ENCODE results near the gene ATP11C. TPM values are rescaled to one million over a fixed set of nuclear protein-coding genes. Genes with fewer than 3 reads are reported as not detected.

The ATP11C gene
- total RNA-seq, 1 experiment from 2014 or later, result 38.6 TPM

DNA sequence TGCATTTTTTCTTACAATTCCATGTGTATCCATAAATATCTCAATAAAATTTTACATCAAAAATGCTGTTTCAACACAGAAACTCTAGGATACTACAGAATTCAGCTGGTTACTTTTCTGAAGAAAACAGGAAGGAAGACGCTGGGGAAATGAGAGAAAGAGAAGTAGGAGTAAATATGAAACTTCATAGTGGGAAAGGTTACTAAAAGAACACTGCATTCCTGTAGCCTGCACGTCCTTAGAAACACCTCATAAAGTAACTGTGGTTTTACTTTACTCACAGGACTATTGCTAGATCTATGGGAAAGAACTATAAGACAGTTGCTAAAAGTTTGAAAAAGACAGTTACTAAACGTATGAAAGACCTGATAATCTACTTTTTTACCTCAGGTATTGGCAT, 23.1 kb downstream of the ATP11C start:
- Mint-ChIP-seq H3K9me3 (no peaks in the 10 kb centered on the region), H3K4me3 (no peak overlapping the region), H3K36me3 (no peaks in the 10 kb centered on the region), H3K4me1 (peaks cover 41% of the 10 kb centered on the region), H3K27ac (no peak overlapping the region; the same call in 1 of the 2 replicates), H3K27me3 (ENCODE audit: low read depth) (no peaks in the 10 kb centered on the region)
- TF ChIP-seq, protein P1, sequence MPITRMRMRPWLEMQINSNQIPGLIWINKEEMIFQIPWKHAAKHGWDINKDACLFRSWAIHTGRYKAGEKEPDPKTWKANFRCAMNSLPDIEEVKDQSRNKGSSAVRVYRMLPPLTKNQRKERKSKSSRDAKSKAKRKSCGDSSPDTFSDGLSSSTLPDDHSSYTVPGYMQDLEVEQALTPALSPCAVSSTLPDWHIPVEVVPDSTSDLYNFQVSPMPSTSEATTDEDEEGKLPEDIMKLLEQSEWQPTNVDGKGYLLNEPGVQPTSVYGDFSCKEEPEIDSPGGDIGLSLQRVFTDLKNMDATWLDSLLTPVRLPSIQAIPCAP (CRISPR knock-in tag; IDR thresholded peaks at IDR 0.05), result no peak
- ChIA-PET POLR2A (no interaction called here), CTCF (no interaction called here)
- ATAC-seq (no peak), DNase-seq (ENCODE audit: low spot score) (no peak)

DNA sequence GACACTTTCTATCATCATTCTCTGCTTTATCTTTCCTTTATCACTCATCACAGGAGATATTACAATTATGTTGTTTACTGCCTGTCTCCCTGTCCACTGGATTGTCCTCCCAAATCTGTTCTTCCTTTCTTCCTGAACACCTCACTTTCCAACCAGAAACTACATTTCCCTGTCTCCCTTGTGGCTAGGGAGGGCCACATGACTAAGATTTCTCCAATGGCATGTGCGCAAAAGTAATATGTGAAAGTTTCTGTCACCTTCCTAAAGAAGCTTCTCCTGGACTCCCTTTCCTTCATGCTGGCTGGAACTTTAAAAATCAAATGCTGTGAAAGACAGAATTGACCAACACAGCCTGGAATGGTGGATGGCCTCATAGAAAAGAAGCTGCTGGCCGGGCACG, 25.8 kb downstream of the ATP11C start:
- peak overlapping the region; percentile 2; the same call in 1 of the 2 replicates for H3K27ac Mint-ChIP-seq
- DNase-seq (ENCODE audit: low spot score), result no peak
- H3K36me3 Mint-ChIP-seq, result no peaks in the 10 kb centered on the region
- CTCF ChIA-PET, result no interaction called here
- H3K9me3 Mint-ChIP-seq, result no peaks in the 10 kb centered on the region
- no peaks in the 10 kb centered on the region for H3K27me3 Mint-ChIP-seq (ENCODE audit: low read depth)
- no peak for ATAC-seq
- H3K4me3 Mint-ChIP-seq, result no peak overlapping the region
- TF ChIP-seq, protein P2, sequence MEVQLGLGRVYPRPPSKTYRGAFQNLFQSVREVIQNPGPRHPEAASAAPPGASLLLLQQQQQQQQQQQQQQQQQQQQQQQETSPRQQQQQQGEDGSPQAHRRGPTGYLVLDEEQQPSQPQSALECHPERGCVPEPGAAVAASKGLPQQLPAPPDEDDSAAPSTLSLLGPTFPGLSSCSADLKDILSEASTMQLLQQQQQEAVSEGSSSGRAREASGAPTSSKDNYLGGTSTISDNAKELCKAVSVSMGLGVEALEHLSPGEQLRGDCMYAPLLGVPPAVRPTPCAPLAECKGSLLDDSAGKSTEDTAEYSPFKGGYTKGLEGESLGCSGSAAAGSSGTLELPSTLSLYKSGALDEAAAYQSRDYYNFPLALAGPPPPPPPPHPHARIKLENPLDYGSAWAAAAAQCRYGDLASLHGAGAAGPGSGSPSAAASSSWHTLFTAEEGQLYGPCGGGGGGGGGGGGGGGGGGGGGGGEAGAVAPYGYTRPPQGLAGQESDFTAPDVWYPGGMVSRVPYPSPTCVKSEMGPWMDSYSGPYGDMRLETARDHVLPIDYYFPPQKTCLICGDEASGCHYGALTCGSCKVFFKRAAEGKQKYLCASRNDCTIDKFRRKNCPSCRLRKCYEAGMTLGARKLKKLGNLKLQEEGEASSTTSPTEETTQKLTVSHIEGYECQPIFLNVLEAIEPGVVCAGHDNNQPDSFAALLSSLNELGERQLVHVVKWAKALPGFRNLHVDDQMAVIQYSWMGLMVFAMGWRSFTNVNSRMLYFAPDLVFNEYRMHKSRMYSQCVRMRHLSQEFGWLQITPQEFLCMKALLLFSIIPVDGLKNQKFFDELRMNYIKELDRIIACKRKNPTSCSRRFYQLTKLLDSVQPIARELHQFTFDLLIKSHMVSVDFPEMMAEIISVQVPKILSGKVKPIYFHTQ (CRISPR knock-in tag; IDR thresholded peaks at IDR 0.05), result no peak
- TF ChIP-seq SMAD4 (CRISPR knock-in tag; IDR thresholded peaks at IDR 0.05) (no peak), ZNF138 (CRISPR knock-in tag; conservative IDR thresholded peaks at IDR 0.05) (no peak)
- TF ChIP-seq, protein P3, sequence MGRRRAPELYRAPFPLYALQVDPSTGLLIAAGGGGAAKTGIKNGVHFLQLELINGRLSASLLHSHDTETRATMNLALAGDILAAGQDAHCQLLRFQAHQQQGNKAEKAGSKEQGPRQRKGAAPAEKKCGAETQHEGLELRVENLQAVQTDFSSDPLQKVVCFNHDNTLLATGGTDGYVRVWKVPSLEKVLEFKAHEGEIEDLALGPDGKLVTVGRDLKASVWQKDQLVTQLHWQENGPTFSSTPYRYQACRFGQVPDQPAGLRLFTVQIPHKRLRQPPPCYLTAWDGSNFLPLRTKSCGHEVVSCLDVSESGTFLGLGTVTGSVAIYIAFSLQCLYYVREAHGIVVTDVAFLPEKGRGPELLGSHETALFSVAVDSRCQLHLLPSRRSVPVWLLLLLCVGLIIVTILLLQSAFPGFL (CRISPR knock-in tag; IDR thresholded peaks at IDR 0.05; ENCODE audit: borderline replicate concordance), result no peak
- peaks cover 32% of the 10 kb centered on the region for H3K4me1 Mint-ChIP-seq
- POLR2A ChIA-PET, result no interaction called here

DNA sequence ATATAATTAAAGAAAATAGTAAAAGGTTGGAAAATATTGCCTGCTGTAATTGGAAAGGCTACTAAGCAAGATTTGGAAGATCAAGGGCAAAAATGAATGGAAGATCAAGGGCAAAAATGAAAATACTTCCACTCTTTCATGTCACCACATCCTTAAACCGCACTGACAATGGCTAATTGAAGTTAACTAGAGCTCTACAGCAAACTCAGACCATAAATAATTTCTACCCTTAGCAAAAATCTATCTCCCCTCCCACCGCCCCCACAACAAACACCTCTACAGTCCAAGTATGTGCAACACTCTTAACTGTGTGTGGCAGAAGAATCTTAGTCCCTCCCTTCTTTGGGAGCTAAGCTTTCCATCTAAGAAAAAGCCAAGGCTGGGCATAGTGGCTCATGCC, 27.1 kb downstream of the ATP11C start:
- H3K4me3 Mint-ChIP-seq, result no peak overlapping the region
- ChIA-PET POLR2A (no interaction called here), CTCF (no interaction called here)
- ATAC-seq (no peak), DNase-seq (ENCODE audit: low spot score) (no peak)
- no peaks in the 10 kb centered on the region for H3K9me3 Mint-ChIP-seq
- H3K4me1 Mint-ChIP-seq, result peaks cover 28% of the 10 kb centered on the region
- no peak overlapping the region for H3K27ac Mint-ChIP-seq
- TF ChIP-seq KAT7 (CRISPR knock-in tag; IDR thresholded peaks at IDR 0.05; ENCODE audit: borderline replicate concordance), result no peak
- TF ChIP-seq, protein P4, sequence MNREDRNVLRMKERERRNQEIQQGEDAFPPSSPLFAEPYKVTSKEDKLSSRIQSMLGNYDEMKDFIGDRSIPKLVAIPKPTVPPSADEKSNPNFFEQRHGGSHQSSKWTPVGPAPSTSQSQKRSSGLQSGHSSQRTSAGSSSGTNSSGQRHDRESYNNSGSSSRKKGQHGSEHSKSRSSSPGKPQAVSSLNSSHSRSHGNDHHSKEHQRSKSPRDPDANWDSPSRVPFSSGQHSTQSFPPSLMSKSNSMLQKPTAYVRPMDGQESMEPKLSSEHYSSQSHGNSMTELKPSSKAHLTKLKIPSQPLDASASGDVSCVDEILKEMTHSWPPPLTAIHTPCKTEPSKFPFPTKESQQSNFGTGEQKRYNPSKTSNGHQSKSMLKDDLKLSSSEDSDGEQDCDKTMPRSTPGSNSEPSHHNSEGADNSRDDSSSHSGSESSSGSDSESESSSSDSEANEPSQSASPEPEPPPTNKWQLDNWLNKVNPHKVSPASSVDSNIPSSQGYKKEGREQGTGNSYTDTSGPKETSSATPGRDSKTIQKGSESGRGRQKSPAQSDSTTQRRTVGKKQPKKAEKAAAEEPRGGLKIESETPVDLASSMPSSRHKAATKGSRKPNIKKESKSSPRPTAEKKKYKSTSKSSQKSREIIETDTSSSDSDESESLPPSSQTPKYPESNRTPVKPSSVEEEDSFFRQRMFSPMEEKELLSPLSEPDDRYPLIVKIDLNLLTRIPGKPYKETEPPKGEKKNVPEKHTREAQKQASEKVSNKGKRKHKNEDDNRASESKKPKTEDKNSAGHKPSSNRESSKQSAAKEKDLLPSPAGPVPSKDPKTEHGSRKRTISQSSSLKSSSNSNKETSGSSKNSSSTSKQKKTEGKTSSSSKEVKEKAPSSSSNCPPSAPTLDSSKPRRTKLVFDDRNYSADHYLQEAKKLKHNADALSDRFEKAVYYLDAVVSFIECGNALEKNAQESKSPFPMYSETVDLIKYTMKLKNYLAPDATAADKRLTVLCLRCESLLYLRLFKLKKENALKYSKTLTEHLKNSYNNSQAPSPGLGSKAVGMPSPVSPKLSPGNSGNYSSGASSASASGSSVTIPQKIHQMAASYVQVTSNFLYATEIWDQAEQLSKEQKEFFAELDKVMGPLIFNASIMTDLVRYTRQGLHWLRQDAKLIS (CRISPR knock-in tag; IDR thresholded peaks at IDR 0.05; ENCODE audit: borderline replicate concordance), result no peak
- TF ChIP-seq, protein P5, sequence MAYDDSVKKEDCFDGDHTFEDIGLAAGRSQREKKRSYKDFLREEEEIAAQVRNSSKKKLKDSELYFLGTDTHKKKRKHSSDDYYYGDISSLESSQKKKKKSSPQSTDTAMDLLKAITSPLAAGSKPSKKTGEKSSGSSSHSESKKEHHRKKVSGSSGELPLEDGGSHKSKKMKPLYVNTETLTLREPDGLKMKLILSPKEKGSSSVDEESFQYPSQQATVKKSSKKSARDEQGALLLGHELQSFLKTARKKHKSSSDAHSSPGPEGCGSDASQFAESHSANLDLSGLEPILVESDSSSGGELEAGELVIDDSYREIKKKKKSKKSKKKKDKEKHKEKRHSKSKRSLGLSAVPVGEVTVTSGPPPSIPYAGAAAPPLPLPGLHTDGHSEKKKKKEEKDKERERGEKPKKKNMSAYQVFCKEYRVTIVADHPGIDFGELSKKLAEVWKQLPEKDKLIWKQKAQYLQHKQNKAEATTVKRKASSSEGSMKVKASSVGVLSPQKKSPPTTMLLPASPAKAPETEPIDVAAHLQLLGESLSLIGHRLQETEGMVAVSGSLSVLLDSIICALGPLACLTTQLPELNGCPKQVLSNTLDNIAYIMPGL (CRISPR knock-in tag; IDR thresholded peaks at IDR 0.05), result no peak
- TF ChIP-seq, protein P6, sequence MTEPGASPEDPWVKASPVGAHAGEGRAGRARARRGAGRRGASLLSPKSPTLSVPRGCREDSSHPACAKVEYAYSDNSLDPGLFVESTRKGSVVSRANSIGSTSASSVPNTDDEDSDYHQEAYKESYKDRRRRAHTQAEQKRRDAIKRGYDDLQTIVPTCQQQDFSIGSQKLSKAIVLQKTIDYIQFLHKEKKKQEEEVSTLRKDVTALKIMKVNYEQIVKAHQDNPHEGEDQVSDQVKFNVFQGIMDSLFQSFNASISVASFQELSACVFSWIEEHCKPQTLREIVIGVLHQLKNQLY (CRISPR knock-in tag; IDR thresholded peaks at IDR 0.05), result no peak
- no peak for TF ChIP-seq TCF7 (CRISPR knock-in tag; IDR thresholded peaks at IDR 0.05; ENCODE audit: low read depth)
- no peak for TF ChIP-seq SMAD3 (CRISPR knock-in tag; IDR thresholded peaks at IDR 0.05; ENCODE audit: borderline replicate concordance)
- TF ChIP-seq, protein P7, sequence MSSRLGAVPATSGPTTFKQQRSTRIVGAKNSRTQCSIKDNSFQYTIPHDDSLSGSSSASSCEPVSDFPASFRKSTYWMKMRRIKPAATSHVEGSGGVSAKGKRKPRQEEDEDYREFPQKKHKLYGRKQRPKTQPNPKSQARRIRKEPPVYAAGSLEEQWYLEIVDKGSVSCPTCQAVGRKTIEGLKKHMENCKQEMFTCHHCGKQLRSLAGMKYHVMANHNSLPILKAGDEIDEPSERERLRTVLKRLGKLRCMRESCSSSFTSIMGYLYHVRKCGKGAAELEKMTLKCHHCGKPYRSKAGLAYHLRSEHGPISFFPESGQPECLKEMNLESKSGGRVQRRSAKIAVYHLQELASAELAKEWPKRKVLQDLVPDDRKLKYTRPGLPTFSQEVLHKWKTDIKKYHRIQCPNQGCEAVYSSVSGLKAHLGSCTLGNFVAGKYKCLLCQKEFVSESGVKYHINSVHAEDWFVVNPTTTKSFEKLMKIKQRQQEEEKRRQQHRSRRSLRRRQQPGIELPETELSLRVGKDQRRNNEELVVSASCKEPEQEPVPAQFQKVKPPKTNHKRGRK (CRISPR knock-in tag; IDR thresholded peaks at IDR 0.05; ENCODE audit: borderline replicate concordance), result no peak
- TF ChIP-seq, protein P8, sequence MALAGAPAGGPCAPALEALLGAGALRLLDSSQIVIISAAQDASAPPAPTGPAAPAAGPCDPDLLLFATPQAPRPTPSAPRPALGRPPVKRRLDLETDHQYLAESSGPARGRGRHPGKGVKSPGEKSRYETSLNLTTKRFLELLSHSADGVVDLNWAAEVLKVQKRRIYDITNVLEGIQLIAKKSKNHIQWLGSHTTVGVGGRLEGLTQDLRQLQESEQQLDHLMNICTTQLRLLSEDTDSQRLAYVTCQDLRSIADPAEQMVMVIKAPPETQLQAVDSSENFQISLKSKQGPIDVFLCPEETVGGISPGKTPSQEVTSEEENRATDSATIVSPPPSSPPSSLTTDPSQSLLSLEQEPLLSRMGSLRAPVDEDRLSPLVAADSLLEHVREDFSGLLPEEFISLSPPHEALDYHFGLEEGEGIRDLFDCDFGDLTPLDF (CRISPR knock-in tag; IDR thresholded peaks at IDR 0.05), result no peak
- TF ChIP-seq ZNF396 (CRISPR knock-in tag; IDR thresholded peaks at IDR 0.05; ENCODE audit: borderline replicate concordance), result no peak
- no peak for TF ChIP-seq MXD4 (CRISPR knock-in tag; IDR thresholded peaks at IDR 0.05; ENCODE audit: borderline replicate concordance)
- no peak for TF ChIP-seq SOX15 (CRISPR knock-in tag; IDR thresholded peaks at IDR 0.05)
- no peaks in the 10 kb centered on the region for H3K27me3 Mint-ChIP-seq (ENCODE audit: low read depth)
- H3K36me3 Mint-ChIP-seq, result no peaks in the 10 kb centered on the region

Measured in WTC11 (cell line).